ENCODE results near the gene SLC6A19.

DNA sequence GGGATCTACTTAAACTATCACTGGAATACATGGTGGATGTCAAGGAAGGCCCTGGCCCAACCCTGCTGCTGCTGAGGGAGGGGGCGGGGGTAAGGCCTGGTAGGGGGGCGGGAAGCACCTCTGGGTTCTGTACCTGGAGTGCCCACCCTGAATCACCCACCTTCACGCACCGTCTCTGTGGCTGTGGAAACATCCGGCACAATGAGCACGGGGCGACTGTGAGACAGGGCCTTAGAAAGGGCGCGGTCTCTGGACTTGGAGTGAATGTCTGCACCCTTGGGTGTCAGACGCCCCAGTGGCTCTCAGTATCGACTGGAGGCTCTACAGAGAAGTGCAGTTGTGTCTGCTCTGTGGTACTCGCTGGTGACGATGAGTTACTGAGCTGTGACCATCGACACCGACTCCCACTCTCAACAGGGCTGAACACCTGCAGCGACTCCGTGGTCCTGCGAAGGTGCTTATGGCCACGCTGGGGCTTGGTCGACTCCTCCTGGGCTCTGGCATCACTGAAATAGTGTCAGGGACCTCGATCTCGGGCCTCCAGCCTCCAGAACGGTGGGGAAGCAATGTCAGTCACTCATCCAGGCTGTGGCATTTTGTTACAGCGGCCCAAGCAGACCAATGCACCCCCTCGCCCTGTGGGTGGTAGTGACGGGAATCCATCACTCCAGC is 25.5 kb upstream of the SLC6A19 start:
- TF ChIP-seq POLR2A (IDR thresholded peaks at IDR 0.05; ENCODE audit: low read depth, low read length) (no peak), CHD1 (IDR thresholded peaks at IDR 0.05; ENCODE audit: low read depth, low read length) (no peak), ZNF622 (IDR thresholded peaks at IDR 0.05) (no peak), HDAC2 (IDR thresholded peaks at IDR 0.05) (no peak), TARDBP (IDR thresholded peaks at IDR 0.05; ENCODE audit: borderline replicate concordance) (no peak), BHLHE40 (IDR thresholded peaks at IDR 0.05; ENCODE audit: borderline replicate concordance in 1 of 2, low read depth in 2 of 2, low read length in 1 of 2) (no peak), CBFB (IDR thresholded peaks at IDR 0.05; ENCODE audit: low read depth) (no peak), ZNF274 (IDR thresholded peaks at IDR 0.05; ENCODE audit: insufficient read depth, insufficient read length) (no peak), EZH2 (IDR thresholded peaks at IDR 0.05; ENCODE audit: borderline replicate concordance, control insufficient read depth, low read depth, low read length) (no peak), NR2F1 (conservative IDR thresholded peaks at IDR 0.05) (no peak), HDGF (IDR thresholded peaks at IDR 0.05) (no peak), CHD2 (IDR thresholded peaks at IDR 0.05; ENCODE audit: borderline replicate concordance, low read depth, low read length) (no peak), NBN (IDR thresholded peaks at IDR 0.05) (no peak)
- TF ChIP-seq, protein P1, sequence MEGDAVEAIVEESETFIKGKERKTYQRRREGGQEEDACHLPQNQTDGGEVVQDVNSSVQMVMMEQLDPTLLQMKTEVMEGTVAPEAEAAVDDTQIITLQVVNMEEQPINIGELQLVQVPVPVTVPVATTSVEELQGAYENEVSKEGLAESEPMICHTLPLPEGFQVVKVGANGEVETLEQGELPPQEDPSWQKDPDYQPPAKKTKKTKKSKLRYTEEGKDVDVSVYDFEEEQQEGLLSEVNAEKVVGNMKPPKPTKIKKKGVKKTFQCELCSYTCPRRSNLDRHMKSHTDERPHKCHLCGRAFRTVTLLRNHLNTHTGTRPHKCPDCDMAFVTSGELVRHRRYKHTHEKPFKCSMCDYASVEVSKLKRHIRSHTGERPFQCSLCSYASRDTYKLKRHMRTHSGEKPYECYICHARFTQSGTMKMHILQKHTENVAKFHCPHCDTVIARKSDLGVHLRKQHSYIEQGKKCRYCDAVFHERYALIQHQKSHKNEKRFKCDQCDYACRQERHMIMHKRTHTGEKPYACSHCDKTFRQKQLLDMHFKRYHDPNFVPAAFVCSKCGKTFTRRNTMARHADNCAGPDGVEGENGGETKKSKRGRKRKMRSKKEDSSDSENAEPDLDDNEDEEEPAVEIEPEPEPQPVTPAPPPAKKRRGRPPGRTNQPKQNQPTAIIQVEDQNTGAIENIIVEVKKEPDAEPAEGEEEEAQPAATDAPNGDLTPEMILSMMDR (IDR thresholded peaks at IDR 0.05 in 2 of 3, conservative IDR thresholded peaks at IDR 0.05 in 1 of 3; ENCODE audit: control insufficient read depth in 2 of 3, extremely low read depth in 1 of 3, insufficient read depth in 1 of 3, low read depth in 3 of 3, low read length in 3 of 3), result no peak

Data from GM12878 (cell line).